H1 (cell line): Measurements from ENCODE around the gene DCTN3.

Source experiments
- BRCA1 ChIP-seq: IDR thresholded peaks from 2 replicates; pipeline ENCODE4 v1.6.1; 2012; ENCODE audit warnings: low read depth, low read length, improper control_type of control experiment
- CBX8 ChIP-seq: fragments of 300-800, 300-1000 bp; sonication (generic); IDR thresholded peaks from 2 replicates; pipeline ENCODE4 v1.7.1; 2016; ENCODE audit warnings: low read depth, low read length, borderline replicate concordance
- CTCF ChIP-seq, 3 experiments: IDR thresholded peaks; 1 replicate in 2 of 3; 2 replicates in 1 of 3; pipeline versions ENCODE4 v1.5.1 to v1.6.1; 2011; ENCODE audit warnings: low read length in 3 of 3, mild to moderate bottlenecking in 3 of 3, inconsistent platforms in 2 of 3, low read depth in 1 of 3, moderate library complexity in 1 of 3; ENCODE audit not compliant: insufficient read depth in 1 of 3; ENCODE audit errors: control extremely low read depth in 1 of 3
- HDAC6 ChIP-seq: IDR thresholded peaks from one replicate; pipeline ENCODE4 v1.7.1; 2012; ENCODE audit warnings: low read depth, mild to moderate bottlenecking, inconsistent platforms, low read length, moderate library complexity
- JUN ChIP-seq: IDR thresholded peaks from 2 replicates; pipeline ENCODE4 v1.6.1; 2011; ENCODE audit warnings: low read depth, mild to moderate bottlenecking, improper control_type of control experiment, low read length
- MAX ChIP-seq: IDR thresholded peaks from 2 replicates; pipeline ENCODE4 v1.6.1; 2012; ENCODE audit warnings: inconsistent platforms
- NRF1 ChIP-seq: IDR thresholded peaks from 2 replicates; pipeline ENCODE4 v1.6.1; 2011; ENCODE audit warnings: mild to moderate bottlenecking, low read depth, low read length, improper control_type of control experiment
- POLR2A ChIP-seq, 2 experiments: IDR thresholded peaks; 1 replicate in 1 of 2; 2 replicates in 1 of 2; pipeline ENCODE4 v1.6.1; 2011; ENCODE audit warnings: low read depth in 2 of 2, low read length in 2 of 2, mild to moderate bottlenecking in 2 of 2; ENCODE audit errors: control extremely low read depth in 1 of 2
- YY1 ChIP-seq: IDR thresholded peaks from 2 replicates; pipeline ENCODE4 v1.6.1; 2011; ENCODE audit warnings: low read depth, mild to moderate bottlenecking, low read length
- ZNF274 ChIP-seq: IDR thresholded peaks from 2 replicates; pipeline ENCODE4 v1.7.0; 2012; ENCODE audit warnings: low read length, borderline replicate concordance; ENCODE audit errors: extremely low read depth

- no peak for TF ChIP-seq YY1
- no peak for TF ChIP-seq ZNF274
- no peak for TF ChIP-seq MAX
- no peak for TF ChIP-seq BRCA1
- no peak for TF ChIP-seq JUN
- no peak for TF ChIP-seq CTCF (IDR thresholded peaks at IDR 0.05; ENCODE audit: control extremely low read depth in 1 of 3, insufficient read depth in 1 of 3, low read depth in 1 of 3, low read length in 3 of 3)
- no peak for TF ChIP-seq CBX8
- no peak for TF ChIP-seq HDAC6
- no peak for TF ChIP-seq POLR2A (IDR thresholded peaks at IDR 0.05; ENCODE audit: control extremely low read depth in 1 of 2, low read depth in 2 of 2, low read length in 2 of 2)
- no peak for TF ChIP-seq NRF1
Measured at GRCh38 chr9:34580358-34580757, 39.9 kb downstream of the DCTN3 start.
